ENCODE results near the gene ERVV-1. TPM values are rescaled to one million over a fixed set of nuclear protein-coding genes. Genes with fewer than 3 reads are reported as not detected.
"Not testable (repeated sequence)": the region's sequence is repeated elsewhere in the genome, so short reads cannot be mapped to it uniquely, and the experiment has no call there.

Gene ERVV-1
- total RNA-seq, 4 donors from 2014 or later: not detected

DNA sequence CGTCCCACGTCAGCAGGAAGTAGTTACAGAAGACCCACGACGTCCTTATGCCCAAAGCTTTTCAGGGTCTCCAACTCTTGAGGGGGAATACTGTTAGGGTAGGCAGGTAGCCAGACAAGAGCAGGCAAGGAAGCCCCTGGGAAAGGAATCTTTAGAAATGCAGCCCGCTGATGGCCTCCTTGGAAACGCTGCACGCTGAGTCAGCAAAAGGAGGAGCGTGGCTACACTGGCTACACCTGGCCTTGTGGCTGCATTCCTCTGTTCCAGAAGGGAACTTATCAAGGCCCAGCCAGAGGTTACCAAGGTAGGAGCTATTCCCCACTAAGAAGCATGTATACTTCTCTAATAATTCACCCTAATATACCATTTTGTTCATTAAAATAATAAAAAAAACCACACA is 2.0 kb downstream of the ERVV-1 start:
- DNase-seq (ENCODE audit: low spot score) (no peak), ATAC-seq (ENCODE audit: low FRiP score) (no peak)
- TF ChIP-seq, protein P1, sequence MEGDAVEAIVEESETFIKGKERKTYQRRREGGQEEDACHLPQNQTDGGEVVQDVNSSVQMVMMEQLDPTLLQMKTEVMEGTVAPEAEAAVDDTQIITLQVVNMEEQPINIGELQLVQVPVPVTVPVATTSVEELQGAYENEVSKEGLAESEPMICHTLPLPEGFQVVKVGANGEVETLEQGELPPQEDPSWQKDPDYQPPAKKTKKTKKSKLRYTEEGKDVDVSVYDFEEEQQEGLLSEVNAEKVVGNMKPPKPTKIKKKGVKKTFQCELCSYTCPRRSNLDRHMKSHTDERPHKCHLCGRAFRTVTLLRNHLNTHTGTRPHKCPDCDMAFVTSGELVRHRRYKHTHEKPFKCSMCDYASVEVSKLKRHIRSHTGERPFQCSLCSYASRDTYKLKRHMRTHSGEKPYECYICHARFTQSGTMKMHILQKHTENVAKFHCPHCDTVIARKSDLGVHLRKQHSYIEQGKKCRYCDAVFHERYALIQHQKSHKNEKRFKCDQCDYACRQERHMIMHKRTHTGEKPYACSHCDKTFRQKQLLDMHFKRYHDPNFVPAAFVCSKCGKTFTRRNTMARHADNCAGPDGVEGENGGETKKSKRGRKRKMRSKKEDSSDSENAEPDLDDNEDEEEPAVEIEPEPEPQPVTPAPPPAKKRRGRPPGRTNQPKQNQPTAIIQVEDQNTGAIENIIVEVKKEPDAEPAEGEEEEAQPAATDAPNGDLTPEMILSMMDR (IDR thresholded peaks at IDR 0.05): no peak

- TF ChIP-seq, protein P1 (IDR thresholded peaks at IDR 0.05): no peak
- ATAC-seq (ENCODE audit: low FRiP score): no peak
- DNase-seq (ENCODE audit: low spot score): no peak
These were observed 6.0 kb downstream of the ERVV-1 start for GRCh38 chr19:53019684-53020083.

- not testable (repeated sequence) for DNase-seq (ENCODE audit: low spot score); ATAC-seq (ENCODE audit: low FRiP score)
These were observed 14.6 kb downstream of the ERVV-1 start for GRCh38 chr19:53028306-53028705.

GRCh38 chr19:53034054-53034453 is 20.3 kb downstream of the ERVV-1 start:
- DNase-seq (ENCODE audit: low spot score): no peak
- ATAC-seq (ENCODE audit: low FRiP score): no peak
- TF ChIP-seq, protein P1 (IDR thresholded peaks at IDR 0.05): no peak

DNA sequence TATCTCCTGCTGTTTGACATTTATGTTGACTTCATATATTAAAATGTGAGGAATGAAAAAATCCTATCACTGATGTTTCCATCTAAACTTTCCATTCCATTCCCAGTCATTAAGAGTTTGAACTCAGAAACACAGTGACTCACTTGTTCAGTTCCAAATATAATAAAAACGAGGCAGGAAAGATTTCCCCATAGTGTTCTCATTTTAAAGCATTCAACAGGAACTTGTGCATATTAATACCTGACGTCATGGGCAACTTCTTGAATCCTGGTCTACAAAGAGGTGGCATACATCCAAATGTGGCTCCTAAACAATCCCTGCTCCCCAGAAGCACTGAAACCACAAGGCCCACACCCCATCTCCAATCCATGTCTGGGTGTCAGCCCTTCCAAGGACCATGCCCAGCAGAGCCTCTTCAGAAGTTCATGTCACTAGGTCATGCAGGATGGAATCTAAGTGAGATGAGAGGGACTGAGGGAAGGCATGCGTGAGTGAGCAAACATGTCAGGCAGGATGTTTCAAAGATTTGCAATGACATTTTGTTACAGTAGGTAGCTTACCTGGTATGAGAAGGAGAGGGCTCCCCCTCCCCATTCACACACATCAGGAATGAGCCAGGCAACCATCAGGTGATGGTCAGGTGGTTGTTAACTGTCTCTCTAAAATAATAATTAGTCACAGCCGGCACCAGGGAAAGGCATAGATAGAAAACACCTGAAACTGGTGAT is 21.4 kb downstream of the ERVV-1 start:
- no peak for ATAC-seq (ENCODE audit: low FRiP score)
- DNase-seq (ENCODE audit: low spot score): no peak
- TF ChIP-seq, protein P1 (IDR thresholded peaks at IDR 0.05): no peak

- ATAC-seq (ENCODE audit: low FRiP score): no peak
- TF ChIP-seq, protein P1 (IDR thresholded peaks at IDR 0.05): no peak
- DNase-seq (ENCODE audit: low spot score): no peak
These were observed 23.7 kb downstream of the ERVV-1 start for GRCh38 chr19:53037101-53038097.

GRCh38 chr19:53041366-53041765 is 27.6 kb downstream of the ERVV-1 start:
- ATAC-seq (ENCODE audit: low FRiP score) (no peak), DNase-seq (ENCODE audit: low spot score) (no peak)
- TF ChIP-seq, protein P1 (IDR thresholded peaks at IDR 0.05): no peak
